ENCODE results near the gene TRAPPC4.
"Not testable (repeated sequence)": the region's sequence is repeated elsewhere in the genome, so short reads cannot be mapped to it uniquely, and the experiment has no call there.

TRAPPC4 gene

DNA sequence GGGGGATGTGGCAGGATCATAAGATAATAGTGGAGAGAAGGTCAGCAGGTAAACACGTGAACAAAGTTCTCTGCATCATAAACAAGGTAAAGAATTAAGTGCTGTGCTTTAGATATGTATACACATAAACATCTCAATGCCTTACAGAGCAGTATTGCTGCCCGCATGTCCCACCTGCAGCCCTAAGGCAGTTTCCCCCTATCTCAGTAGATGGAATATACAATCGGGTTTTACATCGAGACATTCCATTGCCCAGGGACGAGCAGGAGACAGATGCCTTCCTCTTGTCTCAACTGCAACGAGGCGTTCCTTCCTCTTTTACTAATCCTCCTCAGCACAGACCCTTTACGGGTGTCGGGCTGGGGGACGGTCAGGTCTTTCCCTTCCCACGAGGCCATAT is 20.9 kb downstream of the TRAPPC4 start:
- not testable (repeated sequence) for DNase-seq

DNA sequence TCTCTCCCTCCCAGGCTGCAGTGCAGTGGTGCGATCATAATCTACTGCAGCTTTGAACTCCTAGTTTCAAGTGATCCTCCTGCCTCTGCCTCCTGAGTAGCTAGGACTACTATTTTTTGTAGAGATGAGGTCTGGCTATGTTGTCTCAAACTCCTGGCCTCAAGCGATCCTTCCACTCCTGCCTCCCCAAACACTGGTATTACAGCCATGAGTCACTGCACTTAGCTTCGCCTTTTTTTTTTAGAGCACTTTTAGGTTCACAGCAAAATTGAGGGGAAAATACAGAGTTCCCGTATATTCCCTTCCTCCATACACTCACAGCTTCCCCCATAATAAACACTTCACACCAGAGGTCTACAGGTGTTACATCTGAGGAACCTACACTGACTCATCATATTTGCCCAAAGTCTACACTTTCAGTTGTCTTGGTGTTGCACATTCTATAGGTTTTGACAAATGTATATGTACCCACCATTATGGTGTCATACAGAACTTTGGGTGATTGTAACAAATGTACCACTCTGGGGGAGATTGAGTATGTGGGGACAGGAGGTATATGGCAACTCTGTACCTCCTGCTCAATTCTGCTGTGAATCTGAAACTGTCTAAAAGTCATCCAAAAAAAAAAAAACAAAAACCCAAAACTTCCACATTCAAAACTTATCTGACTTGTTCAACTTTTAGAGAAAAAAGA is 23.4 kb downstream of the TRAPPC4 start:
- no peak for DNase-seq

DNA sequence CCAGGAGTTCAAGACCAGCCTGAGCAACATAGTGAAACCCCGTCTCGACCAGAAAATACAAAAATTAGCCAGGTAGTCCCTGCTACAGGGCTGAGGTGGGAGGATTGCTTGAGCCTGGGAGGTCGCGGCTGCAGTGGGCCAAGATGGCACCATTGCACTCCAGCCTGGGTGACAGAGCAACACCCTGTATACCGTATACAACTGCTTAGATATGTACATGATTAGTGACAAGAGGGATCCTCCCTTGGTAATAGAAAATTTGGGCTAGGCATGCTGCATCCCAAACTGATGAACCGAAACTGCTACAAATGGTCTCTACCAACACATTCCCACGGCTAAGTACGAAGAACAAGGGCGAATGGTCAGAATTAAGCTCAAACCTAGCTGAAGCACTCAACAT is 24.4 kb downstream of the TRAPPC4 start:
- DNase-seq = no peak

DNA sequence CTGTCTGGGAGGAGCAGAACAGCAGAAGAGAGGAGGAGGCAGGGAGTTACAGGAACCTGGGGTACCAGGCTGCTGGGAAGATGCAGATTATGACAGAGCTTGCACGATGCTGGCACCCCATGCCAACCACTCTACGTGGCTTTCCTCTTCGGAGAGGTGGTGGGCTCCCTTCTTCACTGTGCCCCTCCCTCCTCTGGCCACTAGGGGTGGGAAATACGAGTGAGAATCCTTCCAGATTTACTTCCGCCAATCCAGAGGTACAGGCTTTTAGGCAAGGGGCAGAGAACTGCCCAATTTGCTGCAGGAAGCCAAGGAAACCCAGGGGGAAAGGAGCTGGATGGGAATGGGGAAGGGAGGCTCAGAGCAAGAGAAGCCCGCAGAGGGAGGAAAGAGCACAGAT is 26.1 kb downstream of the TRAPPC4 start:
- DNase-seq = no peak

DNA sequence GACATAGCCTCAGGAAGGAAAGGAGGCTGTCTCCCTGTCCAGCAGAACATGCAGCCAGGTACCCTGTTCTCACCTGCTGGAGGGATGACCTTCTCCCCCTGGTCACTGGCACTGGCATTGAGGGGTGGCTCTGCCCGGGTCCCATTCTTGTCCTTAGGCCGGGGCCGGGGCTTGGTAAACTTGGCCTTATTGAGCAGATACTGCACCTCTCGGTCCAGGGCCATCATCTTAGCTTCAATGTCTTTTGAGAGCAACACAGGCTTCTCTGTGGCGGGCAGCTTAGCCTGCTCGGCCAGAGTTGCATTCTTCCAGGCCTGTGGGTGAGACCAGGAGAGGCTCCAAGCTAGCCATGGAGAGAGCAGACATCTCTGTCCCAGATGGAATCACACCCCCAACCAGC is 27.9 kb downstream of the TRAPPC4 start:
- no peak for DNase-seq

DNA sequence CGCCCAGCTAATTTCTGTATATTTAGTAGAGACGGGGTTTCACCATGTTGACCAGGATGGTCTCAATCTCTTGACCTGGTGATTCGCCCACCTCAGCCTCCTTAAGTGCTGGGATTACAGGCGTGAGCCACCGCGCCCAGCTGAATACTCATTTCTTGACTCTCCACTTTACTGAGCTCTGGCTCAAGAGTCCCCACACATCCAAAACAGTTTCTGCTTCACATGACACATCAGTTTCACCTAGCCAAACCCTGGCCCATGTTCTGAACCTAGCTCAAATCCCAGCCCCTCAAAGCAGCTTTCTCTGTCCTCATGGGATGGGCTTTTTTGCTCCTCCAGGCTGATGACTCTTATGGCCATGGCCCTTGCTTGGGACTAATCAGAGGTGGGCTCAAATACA is 28.6 kb downstream of the TRAPPC4 start:
- no peak for DNase-seq

DNA sequence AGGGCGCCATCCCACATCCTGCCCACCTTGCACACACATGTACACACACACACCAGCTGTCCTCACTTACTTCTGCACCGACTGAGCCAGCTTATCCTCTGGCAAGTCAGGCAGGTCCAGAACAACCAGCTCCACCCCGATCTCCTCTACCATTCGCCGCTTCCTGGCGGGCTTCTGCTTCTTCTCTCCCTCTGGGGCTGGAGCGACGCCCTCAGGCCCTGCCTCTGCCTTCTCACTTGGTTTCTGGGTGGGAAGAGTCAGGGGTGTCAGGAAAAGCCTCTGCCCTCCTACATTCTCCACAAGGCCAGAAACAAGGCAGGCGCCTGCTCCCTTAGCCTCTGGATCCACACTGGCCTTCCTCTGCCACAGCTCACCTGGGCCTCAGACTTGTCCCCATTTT is 30.1 kb downstream of the TRAPPC4 start:
- DNase-seq = no peak

DNA sequence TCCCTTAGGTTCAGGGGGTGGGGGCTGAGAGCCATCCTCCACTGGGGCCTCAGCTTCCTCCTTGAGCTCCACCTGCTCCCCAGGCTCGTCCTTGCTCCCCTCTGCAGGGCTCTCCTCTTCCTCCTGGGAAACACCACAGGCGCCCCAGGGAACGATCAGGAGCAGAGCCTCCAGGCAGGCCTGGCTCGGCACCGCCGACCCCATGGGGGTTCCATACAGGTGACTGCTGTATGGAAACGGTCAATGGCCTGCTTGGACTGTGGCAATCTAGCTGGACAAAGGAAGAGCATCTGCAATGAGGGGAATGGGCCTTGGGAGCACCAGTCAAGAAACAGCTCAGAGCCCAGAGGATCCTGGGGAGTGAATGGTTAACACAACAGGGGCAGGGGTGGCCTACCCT is 30.5 kb downstream of the TRAPPC4 start:
- DNase-seq = no peak

DNA sequence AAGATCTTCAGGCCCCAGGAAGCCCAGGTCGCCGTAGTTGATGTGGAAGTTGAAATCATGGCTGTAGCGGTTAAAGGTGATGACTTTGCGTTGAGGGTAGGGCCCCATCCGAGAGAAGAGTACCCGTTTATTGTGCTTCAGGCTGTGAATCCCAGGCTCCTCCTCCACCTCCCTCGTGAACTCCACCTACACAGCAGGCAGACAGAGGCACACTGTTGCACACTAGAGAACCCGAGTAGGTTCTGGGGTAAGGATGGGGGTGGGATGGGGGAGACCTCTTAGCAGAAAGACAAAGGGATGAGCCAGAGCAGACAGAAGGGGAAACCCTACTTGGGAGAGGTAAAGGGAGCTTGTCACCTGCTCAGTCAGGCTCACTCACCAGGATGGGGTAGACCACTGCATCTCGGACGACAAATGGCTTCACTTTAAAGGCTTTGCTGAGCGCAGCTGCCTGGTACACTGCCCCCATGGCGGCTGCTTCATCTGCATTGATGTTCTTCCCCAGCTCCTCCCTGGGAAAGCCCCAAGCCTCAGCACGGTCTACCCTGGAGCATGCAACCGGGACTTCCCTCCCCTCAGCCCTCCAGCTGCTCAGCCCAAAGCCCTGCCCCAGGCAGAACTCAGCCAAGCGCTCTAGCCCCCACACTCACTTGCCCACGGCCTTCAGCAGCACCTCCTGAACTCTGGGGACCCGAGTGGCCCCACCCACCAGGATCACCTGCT is 33.0 kb downstream of the TRAPPC4 start:
- DNase-seq = no peak

DNA sequence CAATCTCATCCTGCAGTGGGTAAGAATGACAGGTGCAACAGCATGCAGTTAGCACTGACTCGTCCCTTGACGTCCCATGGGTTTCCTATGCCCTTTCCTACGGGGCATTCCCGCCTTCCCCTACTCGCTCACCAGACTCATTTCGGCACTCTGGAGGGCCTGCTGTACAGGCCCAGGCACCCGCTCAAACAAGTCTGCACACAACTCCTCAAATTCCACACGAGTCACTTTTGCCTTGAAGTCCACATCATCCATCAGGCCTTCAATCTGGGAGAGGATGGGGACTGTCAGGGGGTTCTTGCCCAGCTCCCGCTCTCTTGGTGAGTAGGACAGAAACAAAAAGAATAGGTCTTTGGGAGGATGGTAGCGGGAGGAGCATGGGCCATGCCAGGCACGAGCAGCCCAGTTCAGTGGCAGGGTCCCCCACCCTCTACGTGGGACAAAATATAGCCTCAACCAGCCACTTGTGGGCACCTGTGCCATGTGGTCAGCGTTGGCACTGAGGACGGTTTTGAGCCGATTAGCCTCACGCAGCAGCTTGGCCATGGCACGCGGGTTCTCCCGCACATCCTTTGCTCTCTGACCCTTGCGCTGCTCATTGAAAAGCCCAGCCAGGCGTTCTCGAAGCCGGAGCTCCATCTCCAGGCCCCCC is 33.7 kb downstream of the TRAPPC4 start:
- DNase-seq = no peak

DNA sequence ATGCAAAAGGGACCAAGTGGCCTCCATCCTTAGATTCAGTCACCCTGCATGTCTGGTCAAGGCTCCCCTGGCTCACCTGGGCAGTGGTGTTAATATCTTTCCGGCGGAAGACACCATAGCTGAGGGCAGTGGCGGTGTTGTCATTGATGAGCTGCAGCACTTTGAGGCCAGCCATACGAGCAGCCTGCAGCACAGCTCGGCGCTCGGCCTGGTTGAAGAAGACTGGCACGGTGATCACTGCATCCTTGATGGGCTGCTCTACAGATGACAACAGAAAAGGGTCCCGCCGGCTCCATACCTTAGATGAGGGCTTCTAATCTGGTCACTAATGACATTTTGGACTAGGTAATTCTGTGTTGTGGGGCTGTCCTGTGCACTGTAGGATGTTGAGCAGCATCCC is 35.9 kb downstream of the TRAPPC4 start:
- no peak for DNase-seq

DNA sequence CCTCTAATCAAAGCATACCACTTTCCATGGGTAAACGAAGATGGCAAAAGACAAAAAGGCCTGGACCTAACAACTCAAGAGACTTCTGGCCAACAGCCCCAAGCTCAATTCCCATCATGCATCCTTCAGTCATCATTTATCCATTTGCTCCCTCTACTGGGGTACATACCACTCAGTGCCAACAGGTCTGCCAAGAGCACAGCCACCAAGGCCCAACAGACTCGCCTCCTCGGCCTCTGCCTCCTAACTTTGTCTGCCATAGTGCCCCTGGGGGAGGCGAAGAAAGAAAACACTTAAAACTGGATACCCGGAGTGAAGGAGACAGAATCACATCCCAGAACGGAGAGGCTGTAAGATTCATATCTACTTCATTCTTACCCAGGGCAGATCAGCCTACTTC is 37.3 kb downstream of the TRAPPC4 start:
- DNase-seq = no peak

DNA sequence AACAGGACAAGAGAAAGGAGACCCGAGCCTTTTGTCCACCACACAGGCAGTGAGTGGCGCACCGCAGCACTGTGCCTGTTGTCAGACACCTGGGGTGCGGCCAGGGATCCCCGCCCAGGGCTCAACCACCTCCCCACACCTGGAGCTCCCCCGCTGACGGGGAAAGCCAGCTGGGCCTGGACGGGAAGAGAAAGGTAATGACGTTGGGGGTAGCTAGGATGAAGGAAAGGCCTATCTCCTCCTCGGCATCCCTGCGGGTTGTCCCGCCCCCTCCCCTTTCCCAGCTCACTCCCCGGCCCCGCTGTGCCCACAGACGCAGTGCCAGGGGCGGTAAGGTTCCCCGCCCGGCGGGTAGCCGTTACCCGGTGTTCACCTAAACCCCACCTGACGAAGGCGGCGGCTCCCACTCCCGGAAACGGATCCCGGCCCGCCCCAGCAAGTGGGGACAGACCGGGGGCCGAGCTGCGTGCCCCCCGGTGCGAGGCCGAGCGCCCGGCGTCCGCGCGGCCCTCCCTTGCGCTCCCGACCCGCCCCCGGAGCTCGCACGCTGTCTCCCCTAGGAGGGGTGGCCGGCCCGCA is 37.9 kb downstream of the TRAPPC4 start:
- peak; percentile 41 for DNase-seq

DNA sequence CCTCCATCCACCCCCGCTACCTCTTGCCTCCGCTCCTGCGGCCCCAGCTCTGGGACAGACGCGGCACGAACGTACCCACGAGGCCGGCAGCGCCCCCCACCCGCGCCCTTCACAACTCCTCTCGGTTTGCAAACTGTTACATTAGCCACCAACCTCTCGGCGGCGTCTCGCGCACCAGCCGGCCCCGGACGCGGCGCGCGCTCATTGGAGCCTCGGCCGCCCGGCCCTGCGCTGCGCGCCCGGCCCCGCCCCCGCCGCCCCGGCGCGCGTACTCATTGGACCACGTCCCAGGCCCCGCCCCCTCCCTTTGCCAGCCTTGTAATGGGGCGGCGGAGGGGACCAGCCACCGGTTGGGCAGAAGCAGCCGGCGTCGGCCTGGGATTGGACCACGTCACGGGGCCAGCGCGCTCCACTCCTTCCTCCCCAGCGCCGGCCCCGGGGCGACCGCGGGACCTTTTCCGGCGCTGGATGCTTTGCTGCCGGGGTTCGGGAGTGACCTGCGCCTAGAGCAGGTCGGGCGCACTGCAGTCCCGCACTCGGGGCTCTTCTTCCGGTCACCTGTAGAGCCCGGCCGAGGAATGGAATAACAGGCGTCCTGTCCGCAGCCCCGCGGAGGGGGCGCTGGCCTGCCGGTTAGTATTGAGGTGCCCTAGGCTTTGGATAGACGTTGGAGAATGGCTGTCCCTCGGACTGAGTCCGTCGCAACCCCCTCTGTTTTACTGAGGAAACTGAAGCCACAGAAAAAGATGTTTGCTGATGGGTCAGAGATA is 38.6 kb downstream of the TRAPPC4 start, which contains the start of gene HYOU1:
TSS of gene HYOU1 (minus strand) at position 206 of the 770 bp plus-strand sequence. CDS start 1,045 bp downstream, outside the sequence.
- peak; percentile 98 for DNase-seq

DNA sequence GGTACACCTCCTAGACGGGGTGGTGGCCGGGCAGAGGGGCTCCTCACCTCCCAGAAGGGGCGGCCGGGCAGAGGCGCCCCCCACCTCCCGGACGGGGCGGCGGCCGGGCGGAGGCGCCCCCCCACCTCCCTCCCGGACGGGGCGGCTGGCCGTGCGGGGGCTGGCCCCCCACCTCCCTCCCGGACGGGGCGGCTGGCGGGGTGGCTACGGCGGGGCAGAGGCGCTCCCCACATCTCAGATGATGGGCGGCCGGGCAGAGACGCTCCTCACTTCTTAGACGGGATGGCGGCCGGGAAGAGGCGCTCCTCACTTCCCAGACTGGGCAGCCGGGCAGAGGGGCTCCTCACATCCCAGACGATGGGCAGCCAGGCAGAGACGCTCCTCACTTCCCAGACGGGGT is 40.6 kb downstream of the TRAPPC4 start:
- not testable (repeated sequence) for DNase-seq

DNA sequence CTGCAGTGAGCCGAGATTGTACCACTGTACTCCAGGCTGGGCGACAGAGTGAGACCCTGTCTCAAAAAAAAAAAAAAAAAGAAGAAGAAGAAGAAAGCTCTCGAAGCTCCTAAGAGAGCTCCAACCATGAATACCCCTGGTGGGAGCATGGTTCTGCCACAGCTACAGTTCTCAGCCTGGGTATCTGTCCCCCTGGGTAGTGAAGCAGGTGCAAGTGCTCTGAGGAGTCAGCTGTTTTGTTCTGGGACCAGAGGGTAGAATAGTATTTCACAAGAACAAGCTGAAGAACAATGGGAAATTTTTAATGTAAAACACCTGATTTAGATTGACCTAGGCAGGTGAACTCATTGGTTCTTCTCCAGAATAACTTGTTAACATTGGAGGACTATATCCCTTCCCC is 42.7 kb downstream of the TRAPPC4 start:
- DNase-seq = no peak

DNA sequence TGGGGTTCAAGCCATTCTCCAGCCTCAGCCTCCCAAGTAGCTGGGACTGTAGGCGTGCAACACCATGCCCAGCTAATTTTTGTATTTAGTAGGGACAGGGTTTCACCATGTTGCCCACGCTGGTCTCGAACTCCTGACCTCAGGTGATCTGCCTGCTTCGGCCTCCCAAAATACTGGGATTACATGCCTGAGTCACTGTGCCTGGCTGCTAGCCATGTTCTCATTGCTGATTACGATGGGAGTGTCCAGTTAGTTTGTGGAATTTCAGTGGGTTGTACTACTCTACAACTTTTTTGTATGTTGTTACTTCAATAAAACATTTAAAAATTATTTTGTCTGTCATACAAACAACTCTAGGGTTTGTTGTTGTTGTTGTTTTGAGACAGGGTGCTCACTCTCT is 44.2 kb downstream of the TRAPPC4 start:
- no peak for DNase-seq

DNA sequence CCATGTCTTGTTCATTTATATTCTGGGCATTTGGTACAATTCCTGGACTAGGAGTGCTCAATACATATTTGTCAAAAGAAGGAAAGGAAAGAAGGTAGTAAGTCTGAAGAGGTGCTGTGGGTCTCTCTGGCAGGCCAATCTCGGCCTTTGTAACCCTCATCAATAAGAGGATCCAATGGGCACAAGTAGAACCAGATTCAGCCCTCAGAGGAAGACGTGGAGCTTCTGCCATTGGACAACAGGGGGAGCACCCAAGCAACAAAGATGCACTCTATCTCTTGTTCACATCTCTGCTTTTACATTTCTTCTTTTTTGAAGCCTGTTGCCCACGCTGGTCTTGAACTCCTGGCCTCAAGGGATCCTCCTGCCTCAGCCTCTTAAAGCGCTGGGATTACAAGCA is 46.8 kb downstream of the TRAPPC4 start:
- DNase-seq = no peak

DNA sequence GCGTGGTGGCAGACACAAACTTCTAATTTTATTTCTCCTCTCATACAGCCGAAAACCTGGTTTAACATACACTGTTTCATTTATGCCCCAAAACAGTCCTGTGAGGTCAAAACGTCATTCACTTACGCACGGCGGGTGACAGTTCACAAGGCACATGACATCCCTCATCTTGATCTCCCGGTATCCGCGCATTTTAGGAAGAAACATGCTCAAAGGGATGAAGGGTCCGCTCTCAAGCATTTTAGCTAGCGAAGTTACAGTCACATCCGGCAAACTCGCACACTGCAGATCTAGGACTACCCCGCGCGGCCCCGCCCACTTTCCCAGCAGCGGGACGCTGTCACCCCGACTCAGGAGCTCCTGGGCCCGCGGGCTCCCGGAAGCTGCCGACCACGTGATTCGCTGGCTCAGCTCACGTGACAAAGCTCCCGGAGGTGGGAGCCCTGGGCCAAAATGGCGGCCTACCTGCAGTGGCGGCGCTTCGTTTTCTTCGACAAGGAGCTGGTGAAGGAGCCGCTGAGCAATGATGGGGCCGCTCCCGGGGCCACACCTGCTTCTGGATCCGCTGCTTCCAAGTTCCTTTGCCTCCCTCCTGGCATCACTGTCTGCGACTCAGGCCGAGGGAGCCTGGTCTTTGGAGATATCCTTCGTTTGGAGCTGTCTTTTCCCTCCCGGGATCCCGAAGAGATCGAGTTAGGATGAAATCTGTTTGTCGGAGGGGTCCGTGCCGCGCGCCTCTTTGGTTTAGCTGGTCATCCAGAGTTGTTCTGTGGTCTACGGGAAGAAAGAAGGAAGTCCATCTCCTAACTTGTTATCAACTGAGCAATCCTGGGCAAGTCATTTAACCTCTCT is 49.0 kb downstream of the TRAPPC4 start, which contains the start of gene VPS11:
TSS of gene VPS11 (plus strand) at position 448 of the 852 bp plus-strand sequence. CDS start at position 454, 6 bp downstream.
- DNase-seq = peak; percentile 97

All from left hindlimb (tissue), 1 donor.